Gastrocnemius medialis (tissue), 4 donors: ENCODE results near the gene SNX14.

Source experiments
- CTCF ChIP-seq, 5 experiments: fragments of 450-650 bp in 3 of 5; fragments of 200-600 bp in 2 of 5; sonication (generic) in 2 of 5; IDR thresholded peaks in 4 of 5; conservative IDR thresholded peaks in 1 of 5; 1 replicate in 4 of 5; 2 replicates in 1 of 5; pipeline ENCODE4 v1.5.1; 2016 to 2019; ENCODE audit warnings: antibody characterized with exemption in 5 of 5, mild to moderate bottlenecking in 3 of 5, moderate library complexity in 3 of 5
- POLR2A ChIP-seq, 2 donors: fragments of 450-650 bp; IDR thresholded peaks; one replicate each; pipeline ENCODE4 v1.6.1; 2017; ENCODE audit warnings: antibody characterized with exemption in 2 of 2, mild to moderate bottlenecking in 2 of 2, moderate library complexity in 2 of 2

- TF ChIP-seq CTCF (IDR thresholded peaks at IDR 0.05 in 4 of 5, conservative IDR thresholded peaks at IDR 0.05 in 1 of 5) (no peak), POLR2A (IDR thresholded peaks at IDR 0.05) (no peak)
Observed at GRCh38 chr6:85581572-85581971, 12.1 kb downstream of the SNX14 start.
